ENCODE data around the gene MFSD11.
"Not testable (repeated sequence)": the region's sequence is repeated elsewhere in the genome, so short reads cannot be mapped to it uniquely, and the experiment has no call there.

Gene MFSD11

GRCh38 chr17:76709077-76709950 lies 28.6 kb upstream of the MFSD11 start:
- peak; percentile 97 for DNase-seq (ENCODE audit: low read depth)

DNA sequence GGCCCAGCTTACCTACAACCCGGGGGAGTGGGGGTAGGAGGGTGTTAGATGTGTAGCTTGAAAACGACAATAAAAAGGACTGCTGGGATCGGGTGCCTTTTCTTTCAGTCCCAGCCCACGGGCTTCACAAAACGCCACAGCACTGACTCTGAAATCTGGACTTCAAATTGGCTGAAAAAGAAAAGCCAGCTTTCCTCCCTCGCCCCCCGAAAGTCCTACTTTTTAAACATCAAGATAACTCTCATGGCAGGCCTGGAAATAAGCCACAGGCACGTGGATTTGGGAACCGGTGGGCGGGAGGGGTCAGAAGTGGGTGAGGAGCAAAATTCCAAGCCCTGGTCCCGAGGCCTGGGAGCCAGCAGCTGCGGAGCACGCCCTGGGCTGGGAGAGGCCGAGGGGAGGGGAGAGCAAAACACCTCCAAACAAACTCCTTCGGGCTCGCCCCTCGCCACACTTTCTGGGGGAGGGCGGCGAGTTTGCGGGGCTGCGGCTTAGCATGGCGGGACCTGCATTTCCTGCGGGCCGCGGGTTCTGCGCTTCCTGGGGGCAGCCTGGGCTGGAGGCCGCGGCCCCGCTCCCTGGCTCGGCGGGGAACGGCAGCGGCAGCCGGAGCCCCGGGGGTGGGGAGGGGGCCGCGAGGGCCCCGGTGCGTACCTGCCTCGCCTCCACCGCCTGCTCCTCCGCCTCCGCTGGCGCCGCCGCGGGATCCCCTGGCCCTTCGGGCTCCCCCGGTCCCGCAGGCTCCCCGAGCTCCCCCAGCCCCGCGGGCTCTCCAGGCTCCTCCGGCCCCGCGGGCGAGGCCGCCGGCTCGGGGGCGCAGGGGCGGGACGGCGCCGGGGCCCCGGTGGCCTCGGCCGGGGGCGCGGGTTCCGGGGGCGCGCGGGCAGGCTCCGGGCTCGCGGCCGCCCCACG lies 27.7 kb upstream of the MFSD11 start:
- DNase-seq (ENCODE audit: low read depth) = not testable (repeated sequence)

- peak; percentile 69 for DNase-seq (ENCODE audit: low read depth)
Observed at GRCh38 chr17:76710863-76711611, 26.9 kb upstream of the MFSD11 start, which contains the start of gene MXRA7. TSS of gene MXRA7 (minus strand) at chr17:76710965. CDS start at chr17:76710946, 19 bp downstream.

- not testable (repeated sequence) for DNase-seq (ENCODE audit: low read depth)
Observed at GRCh38 chr17:76712321-76712720, 25.6 kb upstream of the MFSD11 start.

GRCh38 chr17:76713765-76714164 lies 24.2 kb upstream of the MFSD11 start:
- DNase-seq (ENCODE audit: low read depth) = no peak

GRCh38 chr17:76714336-76714735 lies 23.6 kb upstream of the MFSD11 start:
- no peak for DNase-seq (ENCODE audit: low read depth)

GRCh38 chr17:76714822-76715495 lies 23.0 kb upstream of the MFSD11 start:
- DNase-seq (ENCODE audit: low read depth) = peak; percentile 45

- DNase-seq (ENCODE audit: low read depth) = no peak
Observed at GRCh38 chr17:76715496-76715830, 22.5 kb upstream of the MFSD11 start.

- DNase-seq (ENCODE audit: low read depth) = peak; percentile 100
Observed at GRCh38 chr17:76716146-76716838, 21.6 kb upstream of the MFSD11 start.

GRCh38 chr17:76716839-76717215 lies 21.1 kb upstream of the MFSD11 start:
- DNase-seq (ENCODE audit: low read depth) = peak; percentile 98

GRCh38 chr17:76718516-76718915 lies 19.4 kb upstream of the MFSD11 start:
- DNase-seq (ENCODE audit: low read depth) = no peak

GRCh38 chr17:76720211-76720610 lies 17.7 kb upstream of the MFSD11 start:
- DNase-seq (ENCODE audit: low read depth) = no peak

DNA sequence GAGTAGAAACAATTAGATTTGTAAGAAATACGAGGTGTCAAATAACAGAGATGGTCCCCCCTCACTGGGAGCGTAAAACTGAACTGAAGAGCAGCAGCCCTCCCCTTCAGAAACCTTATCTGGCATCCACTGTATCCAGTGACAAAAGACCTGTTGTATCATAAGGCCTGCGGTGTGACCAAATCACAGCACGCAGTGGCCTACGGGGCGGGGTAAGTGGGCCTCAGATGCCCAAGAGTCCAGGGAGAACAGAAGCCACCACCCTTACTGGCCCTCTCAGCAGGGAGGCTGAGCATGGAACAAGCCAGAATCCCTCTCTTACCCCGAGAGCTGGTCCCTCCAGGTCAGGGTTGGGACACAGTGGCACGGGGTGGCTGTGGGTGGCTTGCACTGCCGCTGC lies 17.0 kb upstream of the MFSD11 start:
- no peak for DNase-seq (ENCODE audit: low read depth)

DNA sequence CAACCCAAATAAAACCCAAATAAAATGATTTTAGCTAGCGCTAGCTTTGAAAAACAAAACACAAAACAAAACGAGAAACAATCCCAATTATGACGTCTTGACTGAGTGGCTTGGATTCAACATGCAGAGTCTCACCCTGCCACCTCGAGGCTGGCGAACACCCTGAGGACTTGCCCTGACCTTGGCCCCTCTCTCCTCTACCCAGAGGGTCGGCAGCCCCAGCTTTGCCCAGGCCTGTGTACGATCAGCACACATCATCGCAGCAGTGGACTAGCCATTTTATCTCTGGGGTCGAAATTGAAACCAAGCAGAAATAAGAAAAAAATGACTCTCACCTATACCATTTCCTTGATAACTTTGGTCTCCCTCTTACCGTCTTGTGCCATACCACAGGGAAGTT lies 16.5 kb upstream of the MFSD11 start:
- DNase-seq (ENCODE audit: low read depth) = no peak

DNA sequence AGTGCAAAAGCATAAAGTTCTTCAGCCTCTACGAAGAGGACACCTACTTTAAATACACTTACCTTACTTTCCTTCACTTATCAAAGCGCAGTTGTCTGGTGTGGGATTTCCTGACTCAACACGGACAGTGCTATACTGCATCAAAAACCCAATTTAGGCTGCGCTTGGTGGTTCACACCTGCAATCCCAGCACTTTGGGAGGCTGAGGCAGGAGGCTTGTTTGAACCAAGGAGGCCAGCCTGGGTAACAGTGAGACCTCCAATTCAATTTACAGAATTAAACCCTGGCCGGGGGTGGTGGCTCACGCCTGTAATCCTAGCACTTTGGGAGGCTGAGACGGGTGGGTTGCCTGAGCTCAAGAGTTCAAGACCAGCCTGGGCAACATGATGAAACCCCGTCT lies 15.6 kb upstream of the MFSD11 start:
- no peak for DNase-seq (ENCODE audit: low read depth)

- DNase-seq (ENCODE audit: low read depth) = not testable (repeated sequence)
Observed at GRCh38 chr17:76722977-76723376, 14.9 kb upstream of the MFSD11 start.

GRCh38 chr17:76723812-76724211 lies 14.1 kb upstream of the MFSD11 start:
- no peak for DNase-seq (ENCODE audit: low read depth)

GRCh38 chr17:76725580-76726230 lies 12.2 kb upstream of the MFSD11 start:
- DNase-seq (ENCODE audit: low read depth) = peak; percentile 45

GRCh38 chr17:76726231-76726775 lies 11.6 kb upstream of the MFSD11 start, which contains the start of gene JMJD6:
TSS of gene JMJD6 (minus strand) at chr17:76726606. CDS start at chr17:76726475, 131 bp downstream.
- DNase-seq (ENCODE audit: low read depth) = peak; percentile 97

Measured in iris pigment epithelial cell (primary cell).